ENCODE data around the gene CCNDBP1.

- TF ChIP-seq CTCF (IDR thresholded peaks at IDR 0.05) (no peak), POLR2A (IDR thresholded peaks at IDR 0.05) (no peak)
These were observed 53.5 kb downstream of the CCNDBP1 start for GRCh38 chr15:43238671-43239131.

Data from testis (tissue), 2 donors.